K562 (cell line): ENCODE measurements around the gene BAG5. TPM values are rescaled to one million over a fixed set of nuclear protein-coding genes. Genes with fewer than 3 reads are reported as not detected.

Experiments
- ATAC-seq: fragments of 200-7000 bp; cut with Tn5 transposase; 3 replicates; pipeline ENCODE4 v1.9.1; 2020; ENCODE audit warnings: moderate library complexity
- BruUV-seq: library from RNA; stranded (reverse); fragments of 400-500 nt; replicated peaks from 2 replicates; lab custom pipeline; 2021; lab: Mats Ljungman, UMichigan
- CTCF ChIA-PET: fragments of 300-600 bp; formaldehyde crosslinking; extraction: SDS; loops from one replicate; lab custom pipeline; 2021; ENCODE audit warnings: low intra/inter-chr PET ratio; lab: Yijun Ruan, JAX
- POLR2A ChIA-PET: fragments of 300-600, 350-650 bp; sonication (Branson Sonifier 250); formaldehyde crosslinking; extraction: SDS; loops from one replicate; lab custom pipeline; 2021; ENCODE audit warnings: antibody characterized with exemption, inconsistent platforms; lab: Yijun Ruan, JAX
- DNase-seq, 4 experiments: peaks; one replicate each; pipeline versions ENCODE4 v3.0.0 to v3.0.0-alpha.2; 2011 to 2018; ENCODE audit warnings: low spot score in 3 of 4, mixed read lengths in 3 of 4; ENCODE audit errors: extremely low read depth in 1 of 4
- FAIRE-seq: peaks from 2 replicates; lab custom pipeline; 2011; peaks lifted over from hg19 to GRCh38; lab: Jason Lieb, UNC
- H2AFZ ChIP-seq: 2 replicates; pipeline ENCODE4 v1.6.0; 2011; ENCODE audit warnings: low read depth, low read length, control low read depth, inconsistent platforms
- H3K27ac ChIP-seq: fragments of 200-600 bp; 3 replicates; pipeline ENCODE4 v1.8.0; 2011; ENCODE audit warnings: low read depth, mild to moderate bottlenecking, control low read depth, inconsistent platforms, low read length, moderate library complexity, mixed read lengths; ENCODE audit errors: extremely low read depth
- H3K27me3 ChIP-seq, 2 experiments: fragments of 300-600 bp in 1 of 2; 2 replicates in 1 of 2; 3 replicates in 1 of 2; pipeline versions ENCODE4 v1.6.0 to v1.8.0; 2011; ENCODE audit warnings: inconsistent platforms in 2 of 2, low read length in 2 of 2, mild to moderate bottlenecking in 1 of 2, mixed read lengths in 1 of 2, moderate library complexity in 1 of 2; ENCODE audit not compliant: control insufficient read depth in 2 of 2, insufficient read depth in 2 of 2
- H3K36me3 ChIP-seq: fragments of 300-600 bp; 3 replicates; pipeline ENCODE4 v1.8.0; 2011; ENCODE audit warnings: mild to moderate bottlenecking, low read length, inconsistent platforms; ENCODE audit not compliant: control insufficient read depth, insufficient read depth
- H3K4me1 ChIP-seq, 2 experiments: fragments of 200-600 bp in 1 of 2; replicated peaks in 1 of 2; 2 replicates in 1 of 2; 3 replicates in 1 of 2; pipeline versions ENCODE4 v1.5.1 to v1.8.0; 2011; ENCODE audit warnings: inconsistent platforms in 2 of 2, low read length in 2 of 2, mild to moderate bottlenecking in 1 of 2, mixed read lengths in 1 of 2, moderate library complexity in 1 of 2; ENCODE audit not compliant: control insufficient read depth in 2 of 2, insufficient read depth in 2 of 2
- H3K4me2 ChIP-seq: 2 replicates; pipeline ENCODE4 v1.6.1; 2011; ENCODE audit warnings: low read length, control low read depth, inconsistent platforms, mixed read lengths; ENCODE audit not compliant: insufficient read depth
- H3K4me3 ChIP-seq: fragments of 200-600 bp; sonication (generic), shearing (Covaris generic); 2 replicates; pipeline ENCODE4 v1.5.1; 2016; ENCODE audit warnings: control low read depth, inconsistent platforms
- H3K79me2 ChIP-seq: fragments of 200-600 bp; 3 replicates; pipeline ENCODE4 v1.8.0; 2011; ENCODE audit warnings: low read length, inconsistent platforms; ENCODE audit not compliant: control insufficient read depth, insufficient read depth
- H3K9ac ChIP-seq, 2 experiments: 2 replicates each; pipeline versions ENCODE4 v1.6.0 to v1.6.1; 2011; ENCODE audit warnings: low read depth in 2 of 2, low read length in 2 of 2, control low read depth in 1 of 2, inconsistent platforms in 1 of 2, mild to moderate bottlenecking in 1 of 2, mixed read lengths in 1 of 2; ENCODE audit not compliant: insufficient read depth in 1 of 2
- H3K9me1 ChIP-seq: one replicate; pipeline ENCODE4 v1.6.0; 2011; ENCODE audit warnings: inconsistent platforms, mild to moderate bottlenecking, low read length, moderate library complexity; ENCODE audit not compliant: control insufficient read depth, insufficient read depth
- H3K9me3 ChIP-seq: replicated peaks from 2 replicates; pipeline ENCODE4 v1.5.1; 2011; ENCODE audit warnings: low read depth, low read length, inconsistent platforms; ENCODE audit not compliant: control insufficient read depth, insufficient read depth
- H4K20me1 ChIP-seq: replicated peaks from 2 replicates; pipeline ENCODE4 v1.6.1; 2011; ENCODE audit warnings: low read length, inconsistent platforms, mixed read lengths; ENCODE audit not compliant: control insufficient read depth, insufficient read depth
- CC2D1A ChIP-seq: fragments of 450-650 bp; IDR thresholded peaks from 2 replicates; pipeline ENCODE4 v1.6.1; 2017; ENCODE audit warnings: mild to moderate bottlenecking
- RAD51 ChIP-seq: fragments of 450-650 bp; IDR thresholded peaks from 2 replicates; pipeline ENCODE4 v1.7.1; 2016; ENCODE audit warnings: low read depth, mild to moderate bottlenecking, borderline replicate concordance
- RBM15 ChIP-seq: fragments of 200-400 bp; formaldehyde crosslinking; IDR thresholded peaks from 2 replicates; pipeline ENCODE4 v1.6.1; 2018; ENCODE audit warnings: mild to moderate bottlenecking, low read length, moderate library complexity; ENCODE audit not compliant: insufficient read depth
- SIRT6 ChIP-seq: IDR thresholded peaks from one replicate; pipeline ENCODE4 v1.6.1; 2012; ENCODE audit warnings: low read depth, mild to moderate bottlenecking, control low read depth, inconsistent platforms, low read length, moderate library complexity
- ZBTB12 ChIP-seq: fragments of 250-450 bp; sonication (Bioruptor Pico); IDR thresholded peaks from 2 replicates; pipeline ENCODE4 v1.4.0; 2020
- ZBTB7A ChIP-seq: IDR thresholded peaks from 2 replicates; pipeline ENCODE4 v1.6.1; 2011; ENCODE audit warnings: low read depth, mild to moderate bottlenecking, low read length, moderate library complexity, borderline replicate concordance; ENCODE audit not compliant: control insufficient read depth
- ZNF41 ChIP-seq: fragments of 250-450 bp; sonication (Bioruptor Pico); conservative IDR thresholded peaks from 2 replicates; pipeline ENCODE4 v1.4.0; 2020; ENCODE audit warnings: mild to moderate bottlenecking
- WGBS: fragments of 100-300 bp; shearing (Covaris generic); methylation state at CpG from one replicate; pipeline ENCODE4 v1.1.6; 2016; ENCODE audit warnings: low coverage, mixed read lengths; ENCODE audit not compliant: insufficient coverage; ENCODE audit errors: missing lambda C conversion rate; 5-methylcytosine and 5-hydroxymethylcytosine counted together
- in situ Hi-C: fragments of 300-500 bp; cut with MboI; formaldehyde crosslinking; loops from 4 replicates; pipeline ENCODE4 v1.15.0; 2018; ENCODE audit warnings: inconsistent platforms, mixed read lengths
- intact Hi-C: fragments of 100-400 bp; cut with micrococcal nuclease; formaldehyde crosslinking; loops from 2 replicates; pipeline ENCODE4 v1.14.2; 2022
- polyA plus RNA-seq, 8 experiments: library from polyadenylated mRNA; depleted of rRNA in 4 of 8; stranded (reverse) in 5 of 8; unstranded in 3 of 8; fragments of >200 nt; fragmentation: Nextera tagmentation in 2 of 8; fragmentation: Illumina TruSeq in 1 of 8; extraction: Ambion mirVana in 2 of 8; extraction: Trizol in 1 of 8; gene quantifications; 2 replicates each; pipeline versions ENCODE4 v1.2.1 to v1.2.3, GENCODE V29; 2011 to 2014; ENCODE audit warnings: inconsistent platforms in 1 of 8, missing spikeins in 1 of 8
- total RNA-seq, 7 experiments: library from RNA; depleted of rRNA in 6 of 7; stranded (reverse); fragments of >200 nt in 6 of 7; fragmentation: Illumina TruSeq in 2 of 7; extraction: Trizol in 2 of 7; gene quantifications; 2 replicates each; pipeline versions ENCODE4 v1.2.1 to v1.2.3, GENCODE V29; 2011 to 2021; ENCODE audit warnings: low replicate concordance in 1 of 7
- TF ChIP-seq, protein P1 (sequence below): fragments of 200-800 bp; sonication (Bioruptor generic); IDR thresholded peaks from 2 replicates; pipeline ENCODE4 v1.6.1; 2017; ENCODE audit warnings: missing genetic modification characterization, missing compliant biosample characterization
- TF ChIP-seq, protein P2 (sequence below), 2 experiments: fragments of 450-650 bp; conservative IDR thresholded peaks; 2 replicates each; pipeline ENCODE4 v1.6.1; 2017; ENCODE audit warnings: mild to moderate bottlenecking in 2 of 2, moderate library complexity in 2 of 2

Gene BAG5
- total and polyA plus RNA-seq, 9 of the 15 experiments (the other 6 are each of a cell fraction or from before 2014, with no cell fraction given) = 7.9 to 21.4 (median 13.2) TPM

DNA sequence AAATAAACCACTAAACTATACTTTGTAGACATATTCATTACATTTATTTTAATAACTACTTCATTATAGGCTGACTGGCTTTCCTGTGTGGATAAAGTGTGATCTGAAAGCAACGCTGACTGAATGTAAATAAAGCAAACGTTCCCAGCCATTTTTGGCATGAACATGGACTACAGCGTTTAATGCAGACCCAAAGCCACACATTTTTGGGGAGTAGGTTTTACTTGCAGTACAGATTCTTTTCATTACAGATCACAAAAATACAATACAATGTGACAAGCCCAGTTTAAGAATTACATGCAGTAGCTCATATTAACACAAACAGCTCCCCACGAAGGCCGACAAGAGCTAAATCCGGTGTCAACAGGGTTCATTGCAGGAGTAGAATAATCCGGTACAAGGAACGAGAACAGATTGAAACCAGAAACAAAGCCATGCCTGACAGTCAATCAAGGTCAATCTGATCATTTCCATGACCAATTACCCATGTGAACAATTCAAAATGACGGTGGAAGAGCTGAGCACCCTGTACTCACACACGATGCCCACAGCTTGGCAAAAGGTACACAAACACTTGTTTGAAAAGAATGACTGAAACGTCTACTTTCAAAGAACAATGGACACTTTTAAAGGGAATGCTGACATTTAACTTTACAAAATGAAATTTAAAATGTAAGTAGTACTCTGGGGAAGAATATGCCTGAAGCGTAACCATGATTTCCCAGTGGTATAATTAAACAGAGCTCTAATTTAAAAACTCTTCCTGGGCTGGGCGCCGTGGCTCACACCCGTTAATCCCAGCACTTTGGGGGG lies 5.3 kb downstream of the BAG5 start:
- no peak for FAIRE-seq
- H3K27ac ChIP-seq = no peak overlapping the region
- H3K9me3 ChIP-seq = no peaks in the 10 kb centered on the region
- H3K27me3 ChIP-seq = no peaks in the 10 kb centered on the region
- ChIA-PET CTCF (no interaction called here), POLR2A (interaction anchor here (1.0 to 1.4 kb wide), 4 partner anchors 10 to 38 kb away, joined by 3 to 5 read pairs (median 3); no protein-coding TSS in a partner anchor)
- H4K20me1 ChIP-seq = peaks cover 20% of the 10 kb centered on the region
- no peak overlapping the region for H3K4me3 ChIP-seq
- intact Hi-C loops (no loop called here), in situ Hi-C loops (no loop called here)
- TF ChIP-seq RBM15 = no peak
- TF ChIP-seq RAD51 = no peak
- no peak for TF ChIP-seq ZBTB7A
- TF ChIP-seq ZNF41 (CRISPR knock-in tag) = no peak
- no peak for TF ChIP-seq ZBTB12 (CRISPR knock-in tag)
- TF ChIP-seq, protein P1, sequence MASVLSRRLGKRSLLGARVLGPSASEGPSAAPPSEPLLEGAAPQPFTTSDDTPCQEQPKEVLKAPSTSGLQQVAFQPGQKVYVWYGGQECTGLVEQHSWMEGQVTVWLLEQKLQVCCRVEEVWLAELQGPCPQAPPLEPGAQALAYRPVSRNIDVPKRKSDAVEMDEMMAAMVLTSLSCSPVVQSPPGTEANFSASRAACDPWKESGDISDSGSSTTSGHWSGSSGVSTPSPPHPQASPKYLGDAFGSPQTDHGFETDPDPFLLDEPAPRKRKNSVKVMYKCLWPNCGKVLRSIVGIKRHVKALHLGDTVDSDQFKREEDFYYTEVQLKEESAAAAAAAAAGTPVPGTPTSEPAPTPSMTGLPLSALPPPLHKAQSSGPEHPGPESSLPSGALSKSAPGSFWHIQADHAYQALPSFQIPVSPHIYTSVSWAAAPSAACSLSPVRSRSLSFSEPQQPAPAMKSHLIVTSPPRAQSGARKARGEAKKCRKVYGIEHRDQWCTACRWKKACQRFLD = no peak
- TF ChIP-seq SIRT6 = no peak
- TF ChIP-seq, protein P2, sequence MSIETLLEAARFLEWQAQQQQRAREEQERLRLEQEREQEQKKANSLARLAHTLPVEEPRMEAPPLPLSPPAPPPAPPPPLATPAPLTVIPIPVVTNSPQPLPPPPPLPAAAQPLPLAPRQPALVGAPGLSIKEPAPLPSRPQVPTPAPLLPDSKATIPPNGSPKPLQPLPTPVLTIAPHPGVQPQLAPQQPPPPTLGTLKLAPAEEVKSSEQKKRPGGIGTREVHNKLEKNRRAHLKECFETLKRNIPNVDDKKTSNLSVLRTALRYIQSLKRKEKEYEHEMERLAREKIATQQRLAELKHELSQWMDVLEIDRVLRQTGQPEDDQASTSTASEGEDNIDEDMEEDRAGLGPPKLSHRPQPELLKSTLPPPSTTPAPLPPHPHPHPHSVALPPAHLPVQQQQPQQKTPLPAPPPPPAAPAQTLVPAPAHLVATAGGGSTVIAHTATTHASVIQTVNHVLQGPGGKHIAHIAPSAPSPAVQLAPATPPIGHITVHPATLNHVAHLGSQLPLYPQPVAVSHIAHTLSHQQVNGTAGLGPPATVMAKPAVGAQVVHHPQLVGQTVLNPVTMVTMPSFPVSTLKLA (conservative IDR thresholded peaks at IDR 0.05) = no peak
- no peak for TF ChIP-seq CC2D1A
- peaks cover 6 to 21% of the 10 kb centered on the region in 2 experiments; a peak in 4 of 5 replicates for H3K4me1 ChIP-seq
- H3K36me3 ChIP-seq = peaks cover 37% of the 10 kb centered on the region
- no peak for DNase-seq
- H2AFZ ChIP-seq = no peak overlapping the region
- ATAC-seq = no peak
- no peak overlapping the region for H3K4me2 ChIP-seq
- BruUV-seq = no TSS peak
- no peak overlapping the region for H3K9ac ChIP-seq
- H3K79me2 ChIP-seq = peaks cover 37% of the 10 kb centered on the region
- H3K9me1 ChIP-seq = no peaks in the 10 kb centered on the region
- WGBS = 67% methylated on average over 15 of the region's 15 CpGs
